ENCODE results near the gene WIPF2. TPM values are rescaled to one million over a fixed set of nuclear protein-coding genes. Genes with fewer than 3 reads are reported as not detected.
"Not testable (repeated sequence)": the region's sequence is repeated elsewhere in the genome, so short reads cannot be mapped to it uniquely, and the experiment has no call there.

WIPF2 gene
- total RNA-seq, 1 experiment from 2014 or later, result 6.2 TPM

- DNase-seq (ENCODE audit: low spot score), result no peak
These were observed 27.6 kb upstream of the WIPF2 start for GRCh38 chr17:40191237-40192208.

DNA sequence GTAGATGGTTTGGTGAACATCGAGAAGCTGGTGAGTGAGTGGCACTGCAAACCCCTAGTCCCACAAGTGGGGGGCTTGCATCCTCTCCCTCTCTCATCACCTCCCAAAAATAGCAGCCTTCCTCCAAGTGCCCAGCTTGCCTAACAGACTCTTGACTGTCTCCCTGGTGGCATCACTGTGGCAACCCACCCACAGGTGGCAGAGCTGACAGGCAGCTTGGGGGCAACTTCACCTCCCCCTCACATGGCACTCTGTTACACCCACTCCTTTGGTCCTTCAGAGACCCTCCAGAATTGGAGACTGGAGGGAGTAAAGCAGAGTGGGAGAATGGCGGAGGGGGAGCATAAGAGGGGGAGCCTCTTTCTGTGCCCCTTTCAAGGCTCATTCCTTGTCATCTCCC lies 26.1 kb upstream of the WIPF2 start:
- no peak for DNase-seq (ENCODE audit: low spot score)

- DNase-seq (ENCODE audit: low spot score), result no peak
These were observed 24.3 kb upstream of the WIPF2 start for GRCh38 chr17:40194821-40195220.

GRCh38 chr17:40197550-40197949 lies 21.6 kb upstream of the WIPF2 start:
- no peak for DNase-seq (ENCODE audit: low spot score)

- not testable (repeated sequence) for DNase-seq (ENCODE audit: low spot score)
These were observed 21.1 kb upstream of the WIPF2 start for GRCh38 chr17:40197965-40198456.

DNA sequence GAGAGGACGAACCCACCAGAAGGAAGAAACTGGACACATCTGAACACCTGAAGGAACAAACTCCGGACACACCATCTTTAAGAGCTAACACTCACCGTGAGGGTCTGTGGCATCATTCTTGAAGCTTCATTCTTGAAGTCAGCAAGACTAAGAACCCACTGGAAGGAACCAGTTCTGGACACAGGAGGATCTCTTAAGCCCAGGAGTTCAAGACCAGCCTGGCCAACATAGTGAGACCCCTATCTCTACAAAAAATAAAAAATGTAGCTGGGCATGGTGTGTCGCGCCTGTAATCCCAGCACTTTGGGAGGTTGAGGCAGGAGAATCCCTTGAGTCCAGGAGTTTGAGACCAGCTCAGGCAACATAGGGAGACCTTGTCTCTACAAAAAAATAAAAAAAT lies 20.5 kb upstream of the WIPF2 start:
- DNase-seq (ENCODE audit: low spot score), result no peak

GRCh38 chr17:40203131-40203530 lies 16.0 kb upstream of the WIPF2 start:
- no peak for DNase-seq (ENCODE audit: low spot score)

DNA sequence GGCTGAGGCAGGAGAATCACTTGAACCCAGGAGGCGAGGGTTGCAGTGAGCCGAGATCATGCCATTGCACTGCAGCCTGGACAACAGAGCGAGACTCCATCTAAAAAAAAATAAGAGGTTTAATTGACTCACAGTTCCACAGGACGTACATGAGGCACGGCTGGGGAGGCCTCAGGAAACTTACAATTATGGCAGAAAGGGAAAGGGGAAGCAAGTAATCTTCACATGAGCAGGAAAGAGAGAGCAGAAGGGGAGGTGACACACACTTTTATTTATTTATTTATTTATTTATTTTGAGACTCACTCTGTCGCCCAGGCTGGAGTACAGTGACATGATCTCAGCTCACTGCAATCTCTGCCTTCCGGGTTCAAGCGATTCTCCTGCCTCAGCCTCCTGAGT lies 12.9 kb upstream of the WIPF2 start:
- not testable (repeated sequence) for DNase-seq (ENCODE audit: low spot score)

GRCh38 chr17:40209404-40210093 lies 9.6 kb upstream of the WIPF2 start:
- DNase-seq (ENCODE audit: low spot score), result no peak

DNA sequence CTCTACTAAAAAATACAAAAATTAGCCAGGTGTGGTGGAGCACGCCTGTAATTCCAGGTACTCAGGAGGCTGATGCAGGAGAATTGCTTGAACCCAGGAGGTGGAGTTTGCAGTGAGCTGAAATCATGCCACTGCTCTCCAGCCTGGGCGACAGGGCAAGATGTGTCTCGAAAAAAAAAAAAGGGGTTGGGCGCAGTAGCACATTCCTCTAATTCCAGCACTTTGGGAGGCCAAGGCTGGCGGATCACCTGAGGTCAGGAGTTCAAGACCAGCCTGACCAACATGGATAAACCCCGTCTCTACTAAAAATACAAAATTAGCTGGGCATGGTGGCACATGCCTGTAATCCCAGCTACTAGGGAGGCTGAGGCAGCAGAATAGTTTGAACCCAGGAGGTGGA lies 5.2 kb upstream of the WIPF2 start:
- DNase-seq (ENCODE audit: low spot score), result not testable (repeated sequence)

DNA sequence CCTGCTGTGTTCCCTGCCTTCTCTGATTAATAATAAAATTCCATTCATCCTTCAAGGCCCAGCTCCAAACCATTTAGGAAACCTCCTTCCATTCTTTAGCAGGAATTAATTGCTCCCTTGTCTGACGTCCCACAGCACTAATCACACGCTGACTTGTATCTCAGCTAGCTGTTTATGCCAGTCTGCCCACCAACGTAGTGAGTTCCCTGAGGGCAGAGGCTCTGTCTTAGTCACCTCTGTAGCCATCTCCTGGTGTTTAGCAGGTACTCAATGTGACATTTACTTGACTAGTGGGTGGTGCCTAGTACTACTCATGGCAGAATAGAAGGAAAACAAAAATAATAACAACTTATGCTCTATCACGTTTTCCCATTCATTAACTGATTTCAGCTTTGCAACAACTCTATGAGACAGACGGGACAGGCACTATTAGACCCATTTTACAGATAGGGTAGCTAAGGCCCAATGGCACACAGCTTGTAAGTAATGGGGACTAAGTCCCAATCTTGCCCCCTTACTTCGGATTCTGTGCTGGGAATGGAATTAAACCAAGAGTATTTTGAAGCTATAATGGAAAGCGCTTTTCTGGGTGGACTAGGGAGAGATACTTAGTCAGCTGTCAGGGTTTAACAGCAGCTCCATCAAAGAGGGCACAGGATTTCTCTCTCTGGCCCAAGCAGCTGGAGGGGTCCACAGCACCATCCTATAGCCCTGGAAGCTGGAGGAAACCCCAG lies 931 bp upstream of the WIPF2 start:
- DNase-seq (ENCODE audit: low spot score), result no peak

DNA sequence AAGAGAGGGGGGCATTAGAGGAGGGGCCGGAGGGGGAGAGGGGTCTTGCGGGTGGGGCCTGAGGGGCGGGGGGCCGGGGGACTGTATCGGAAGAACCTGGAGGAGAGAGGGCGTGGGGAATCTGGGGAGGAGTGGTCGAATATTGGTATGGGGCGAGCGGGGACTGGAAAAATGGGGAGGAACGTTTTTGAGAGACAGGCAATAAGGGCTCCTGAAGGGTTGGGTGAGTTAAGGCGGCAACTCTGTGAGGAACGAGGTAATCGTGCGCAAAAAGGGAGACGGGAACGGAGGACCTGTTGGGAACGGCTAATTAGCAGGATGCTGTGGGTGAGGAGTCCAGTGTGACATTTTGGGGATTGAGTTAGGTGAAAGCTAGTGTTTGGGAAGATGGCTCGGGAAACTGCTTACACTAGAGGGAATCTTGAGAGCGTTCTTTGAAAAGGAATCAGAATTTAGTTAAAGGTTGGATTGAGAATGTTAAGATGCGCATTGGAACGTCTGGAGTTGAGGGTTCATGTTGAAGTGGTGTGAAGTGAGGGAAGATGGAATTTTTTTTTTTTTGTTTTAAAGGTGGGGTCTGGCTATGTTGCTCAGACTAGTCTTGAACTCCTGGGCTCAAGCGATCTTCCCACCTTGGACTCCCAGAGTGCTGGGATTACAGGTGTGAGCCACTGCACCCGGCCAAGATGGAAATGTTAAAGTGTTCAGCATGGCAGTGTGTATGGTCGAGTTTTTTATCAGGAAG lies 662 bp downstream of the WIPF2 start:
- peak; percentile 41 for DNase-seq (ENCODE audit: low spot score)

DNA sequence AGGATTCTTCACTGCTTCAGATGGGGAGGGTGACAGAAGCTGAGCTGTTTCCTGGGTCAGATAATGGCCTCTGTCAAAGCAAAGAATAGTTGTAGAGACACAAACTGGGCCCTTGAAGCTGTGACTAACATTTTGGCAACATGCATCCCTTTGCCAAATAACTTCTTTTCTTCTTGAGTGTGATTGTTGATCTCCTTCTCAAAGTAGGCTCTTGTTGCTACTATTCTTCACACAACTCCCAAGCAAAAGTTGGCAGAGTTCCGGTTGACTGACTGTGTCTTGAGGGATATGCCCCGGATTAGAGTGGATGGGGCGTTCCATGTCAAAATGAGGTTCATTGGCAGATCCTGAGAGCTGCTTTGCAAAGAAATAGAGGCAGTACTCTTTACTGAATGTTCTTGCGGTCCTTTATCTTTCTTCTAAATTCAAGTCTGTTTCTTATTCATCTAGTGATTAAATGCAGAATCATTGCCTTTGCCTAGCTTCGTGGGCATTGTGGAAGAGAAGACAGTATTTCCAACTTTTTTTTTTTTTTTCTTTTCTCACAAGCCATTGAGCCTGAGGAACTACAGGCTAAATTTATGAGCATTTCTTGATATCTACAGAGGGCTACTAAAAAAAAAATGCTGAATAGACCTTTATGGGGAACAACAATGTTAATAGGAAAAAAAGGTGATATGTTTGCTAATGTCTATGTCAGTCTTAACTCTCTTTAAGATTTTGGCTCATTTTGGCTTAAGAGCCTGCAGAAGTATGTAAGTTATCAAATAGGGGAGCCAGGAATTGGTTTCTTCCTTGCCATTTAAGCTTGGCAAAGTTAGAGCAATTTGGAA lies 5.8 kb downstream of the WIPF2 start:
- DNase-seq (ENCODE audit: low spot score), result no peak

GRCh38 chr17:40229146-40229545 lies 10.0 kb downstream of the WIPF2 start:
- not testable (repeated sequence) for DNase-seq (ENCODE audit: low spot score)

GRCh38 chr17:40230670-40231069 lies 11.6 kb downstream of the WIPF2 start:
- no peak for DNase-seq (ENCODE audit: low spot score)

DNA sequence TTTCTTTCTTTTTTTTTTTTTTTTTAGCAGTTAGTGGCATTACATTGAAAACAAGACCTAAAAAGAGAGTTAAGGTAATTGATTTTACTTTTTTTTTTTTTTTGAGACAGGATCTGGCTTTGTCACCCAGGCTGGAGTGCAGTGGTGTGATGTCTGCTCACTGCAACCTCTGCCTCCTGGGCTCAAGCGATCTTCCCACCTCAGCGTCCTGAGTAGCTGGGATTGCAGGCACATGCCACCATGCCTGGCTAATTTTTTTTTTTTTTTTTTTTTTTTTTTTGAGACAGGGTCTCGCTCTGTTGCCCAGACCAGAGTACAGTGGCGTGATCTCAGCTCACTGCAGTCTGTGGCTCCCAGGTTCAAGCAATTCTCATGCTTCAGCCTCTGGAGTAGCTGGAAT lies 12.8 kb downstream of the WIPF2 start:
- not testable (repeated sequence) for DNase-seq (ENCODE audit: low spot score)

DNA sequence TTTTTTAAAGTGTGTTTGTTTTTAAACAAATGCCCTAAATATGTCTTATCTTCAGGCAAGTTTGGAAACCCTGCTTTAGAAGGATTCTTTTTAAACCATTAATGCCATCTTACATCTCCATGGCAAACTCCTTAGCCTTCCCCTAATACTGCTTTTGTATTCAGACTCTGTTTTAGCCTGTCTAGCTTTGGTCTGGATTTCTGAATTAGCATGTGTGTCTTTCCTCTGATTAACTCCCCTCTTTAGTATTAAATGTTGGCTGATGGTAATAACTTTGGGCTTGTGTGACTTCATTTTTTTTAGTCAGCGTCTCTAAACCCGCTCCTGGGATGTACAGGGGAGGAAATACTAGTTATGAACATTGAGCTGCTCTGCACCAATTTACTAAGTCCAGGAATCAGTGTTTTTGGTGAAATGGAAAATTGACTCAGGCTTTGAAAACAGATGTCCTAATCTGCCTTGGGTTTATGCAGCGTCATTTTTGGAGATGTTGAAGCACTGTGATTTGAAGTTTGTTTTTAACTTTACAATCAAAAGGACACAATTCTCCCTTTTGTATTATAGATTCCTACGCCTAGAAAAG lies 22.2 kb downstream of the WIPF2 start:
- DNase-seq (ENCODE audit: low spot score), result no peak

DNA sequence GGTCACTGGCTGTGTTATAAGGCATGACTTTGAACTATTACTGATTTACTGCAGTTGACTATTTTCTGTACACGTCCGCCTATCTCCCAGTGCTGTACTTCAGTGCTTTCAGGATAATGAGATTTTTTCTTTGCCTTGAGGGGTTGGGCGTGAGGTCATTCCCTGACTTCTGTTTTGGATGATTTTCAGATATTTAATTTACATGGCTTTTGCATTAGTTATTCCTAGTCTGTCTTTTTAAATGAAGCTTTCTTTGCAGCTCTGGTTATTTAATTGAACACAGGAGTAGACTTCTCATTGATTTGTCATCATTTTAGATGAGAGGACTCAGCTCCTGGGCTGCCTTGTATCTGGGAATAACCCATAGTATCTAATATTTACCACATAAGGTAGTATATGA lies 23.7 kb downstream of the WIPF2 start:
- DNase-seq (ENCODE audit: low spot score), result no peak

DNA sequence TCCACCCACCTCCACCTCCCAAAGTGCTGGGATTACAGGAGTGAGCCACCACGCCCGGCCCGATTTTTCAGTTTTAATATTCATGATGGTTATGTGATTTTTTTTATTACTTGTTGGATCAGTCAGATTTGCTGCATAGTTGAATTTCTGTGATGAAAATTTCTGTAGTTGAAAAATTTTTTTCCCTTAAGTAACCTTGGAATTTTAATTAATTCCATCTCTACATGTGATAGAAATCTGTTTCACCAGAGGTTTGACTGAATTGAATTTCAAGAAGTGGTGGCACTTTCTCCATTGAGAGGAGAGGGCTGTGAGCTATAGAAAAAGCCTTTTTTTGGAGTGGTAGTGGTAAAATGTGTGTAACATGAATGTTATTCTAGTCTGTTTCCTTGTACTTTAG lies 24.7 kb downstream of the WIPF2 start:
- DNase-seq (ENCODE audit: low spot score), result no peak

DNA sequence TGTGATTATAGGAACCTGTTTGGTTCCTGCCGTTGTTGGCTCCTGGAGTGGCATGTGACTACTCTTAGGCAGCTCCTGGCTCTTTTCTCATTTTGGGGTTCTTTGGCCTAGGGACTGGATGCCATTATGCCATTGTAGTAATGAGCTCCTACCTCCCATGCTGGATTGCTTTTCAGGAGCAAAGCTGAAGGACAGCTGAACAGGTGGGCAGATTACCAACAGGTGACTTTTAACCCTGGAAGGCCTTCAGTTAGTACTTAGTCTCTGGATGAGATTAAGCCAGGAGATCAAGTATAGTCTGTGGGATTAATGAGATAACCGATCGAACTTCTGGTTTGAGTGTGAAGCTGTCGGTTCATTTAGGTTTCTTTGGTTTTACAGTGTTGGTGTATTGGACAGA lies 25.2 kb downstream of the WIPF2 start:
- no peak for DNase-seq (ENCODE audit: low spot score)
